ENCODE data around the gene ID2. TPM values are rescaled to one million over a fixed set of nuclear protein-coding genes. Genes with fewer than 3 reads are reported as not detected.

The ID2 gene
- polyA plus RNA-seq, 1 donor from 2014 or later: 71.6 TPM

DNA sequence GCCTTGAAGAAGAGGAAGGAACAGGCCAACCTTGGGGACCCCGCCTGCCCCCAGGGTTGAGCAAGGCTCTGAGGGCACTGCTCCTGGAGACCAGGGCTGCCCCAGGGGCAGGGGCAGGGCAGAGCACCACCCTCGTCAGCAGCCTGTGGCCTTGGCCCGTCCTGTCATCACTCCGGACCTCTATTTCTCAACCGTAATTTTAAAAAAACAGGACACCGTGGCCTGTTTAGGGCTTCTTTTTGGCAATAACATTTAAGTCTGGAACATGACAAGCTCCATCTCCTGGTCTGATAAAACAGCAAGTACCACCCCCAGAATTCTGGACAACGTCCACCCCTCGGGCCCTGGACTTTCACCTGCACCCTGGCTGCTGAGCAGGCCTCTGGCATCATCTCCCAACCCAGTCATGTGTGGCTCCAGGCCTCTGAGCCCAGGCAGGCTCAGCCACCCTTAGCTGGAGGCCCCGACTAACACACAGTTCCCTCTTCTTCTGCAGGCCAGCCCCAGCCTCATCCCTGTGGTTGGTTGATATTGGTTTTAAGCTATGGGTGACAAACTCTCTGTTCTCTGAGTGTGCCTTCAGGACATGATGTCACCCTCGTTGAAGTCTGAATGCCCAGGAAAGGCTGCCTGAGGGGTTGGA, 22.6 kb upstream of the ID2 start:
- TF ChIP-seq TAF1 (IDR thresholded peaks at IDR 0.05; ENCODE audit: low read depth): no peak
- TF ChIP-seq EP300 (conservative IDR thresholded peaks at IDR 0.05; ENCODE audit: poor library complexity, severe bottlenecking): no peak
- TF ChIP-seq, protein P1, sequence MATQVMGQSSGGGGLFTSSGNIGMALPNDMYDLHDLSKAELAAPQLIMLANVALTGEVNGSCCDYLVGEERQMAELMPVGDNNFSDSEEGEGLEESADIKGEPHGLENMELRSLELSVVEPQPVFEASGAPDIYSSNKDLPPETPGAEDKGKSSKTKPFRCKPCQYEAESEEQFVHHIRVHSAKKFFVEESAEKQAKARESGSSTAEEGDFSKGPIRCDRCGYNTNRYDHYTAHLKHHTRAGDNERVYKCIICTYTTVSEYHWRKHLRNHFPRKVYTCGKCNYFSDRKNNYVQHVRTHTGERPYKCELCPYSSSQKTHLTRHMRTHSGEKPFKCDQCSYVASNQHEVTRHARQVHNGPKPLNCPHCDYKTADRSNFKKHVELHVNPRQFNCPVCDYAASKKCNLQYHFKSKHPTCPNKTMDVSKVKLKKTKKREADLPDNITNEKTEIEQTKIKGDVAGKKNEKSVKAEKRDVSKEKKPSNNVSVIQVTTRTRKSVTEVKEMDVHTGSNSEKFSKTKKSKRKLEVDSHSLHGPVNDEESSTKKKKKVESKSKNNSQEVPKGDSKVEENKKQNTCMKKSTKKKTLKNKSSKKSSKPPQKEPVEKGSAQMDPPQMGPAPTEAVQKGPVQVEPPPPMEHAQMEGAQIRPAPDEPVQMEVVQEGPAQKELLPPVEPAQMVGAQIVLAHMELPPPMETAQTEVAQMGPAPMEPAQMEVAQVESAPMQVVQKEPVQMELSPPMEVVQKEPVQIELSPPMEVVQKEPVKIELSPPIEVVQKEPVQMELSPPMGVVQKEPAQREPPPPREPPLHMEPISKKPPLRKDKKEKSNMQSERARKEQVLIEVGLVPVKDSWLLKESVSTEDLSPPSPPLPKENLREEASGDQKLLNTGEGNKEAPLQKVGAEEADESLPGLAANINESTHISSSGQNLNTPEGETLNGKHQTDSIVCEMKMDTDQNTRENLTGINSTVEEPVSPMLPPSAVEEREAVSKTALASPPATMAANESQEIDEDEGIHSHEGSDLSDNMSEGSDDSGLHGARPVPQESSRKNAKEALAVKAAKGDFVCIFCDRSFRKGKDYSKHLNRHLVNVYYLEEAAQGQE (IDR thresholded peaks at IDR 0.05; ENCODE audit: borderline replicate concordance): no peak
- TF ChIP-seq, protein P2, sequence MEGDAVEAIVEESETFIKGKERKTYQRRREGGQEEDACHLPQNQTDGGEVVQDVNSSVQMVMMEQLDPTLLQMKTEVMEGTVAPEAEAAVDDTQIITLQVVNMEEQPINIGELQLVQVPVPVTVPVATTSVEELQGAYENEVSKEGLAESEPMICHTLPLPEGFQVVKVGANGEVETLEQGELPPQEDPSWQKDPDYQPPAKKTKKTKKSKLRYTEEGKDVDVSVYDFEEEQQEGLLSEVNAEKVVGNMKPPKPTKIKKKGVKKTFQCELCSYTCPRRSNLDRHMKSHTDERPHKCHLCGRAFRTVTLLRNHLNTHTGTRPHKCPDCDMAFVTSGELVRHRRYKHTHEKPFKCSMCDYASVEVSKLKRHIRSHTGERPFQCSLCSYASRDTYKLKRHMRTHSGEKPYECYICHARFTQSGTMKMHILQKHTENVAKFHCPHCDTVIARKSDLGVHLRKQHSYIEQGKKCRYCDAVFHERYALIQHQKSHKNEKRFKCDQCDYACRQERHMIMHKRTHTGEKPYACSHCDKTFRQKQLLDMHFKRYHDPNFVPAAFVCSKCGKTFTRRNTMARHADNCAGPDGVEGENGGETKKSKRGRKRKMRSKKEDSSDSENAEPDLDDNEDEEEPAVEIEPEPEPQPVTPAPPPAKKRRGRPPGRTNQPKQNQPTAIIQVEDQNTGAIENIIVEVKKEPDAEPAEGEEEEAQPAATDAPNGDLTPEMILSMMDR (IDR thresholded peaks at IDR 0.05; ENCODE audit: poor library complexity, severe bottlenecking): no peak
- TF ChIP-seq RAD21 (conservative IDR thresholded peaks at IDR 0.05): no peak
- no peak for TF ChIP-seq SMC3 (conservative IDR thresholded peaks at IDR 0.05; ENCODE audit: poor library complexity)
- no peak for TF ChIP-seq MXI1 (conservative IDR thresholded peaks at IDR 0.05; ENCODE audit: poor library complexity, severe bottlenecking)
- no peak for TF ChIP-seq EZH2 (IDR thresholded peaks at IDR 0.05; ENCODE audit: borderline replicate concordance, insufficient read depth, low read length, poor library complexity, severe bottlenecking)
- no peak for TF ChIP-seq POLR2AphosphoS5 (IDR thresholded peaks at IDR 0.05)
- H3F3A ChIP-seq (ENCODE audit: insufficient read depth, low read length, poor library complexity, severe bottlenecking): no peaks in the 10 kb centered on the region
- H3K79me2 ChIP-seq (replicated peaks; ENCODE audit: insufficient read depth, low read length): no peaks in the 10 kb centered on the region
- H3K36me3 ChIP-seq (ENCODE audit: insufficient read depth, low read length): no peaks in the 10 kb centered on the region
- H3K9ac ChIP-seq (ENCODE audit: low read length): no peak overlapping the region
- H3K27me3 ChIP-seq (ENCODE audit: insufficient read depth, low read depth, low read length): no peaks in the 10 kb centered on the region
- H3K4me3 ChIP-seq (ENCODE audit: low read length): no peak overlapping the region
- no peak overlapping the region for H3K4me2 ChIP-seq (ENCODE audit: low read length)
- H3K27ac ChIP-seq (ENCODE audit: low read length): no peak overlapping the region
- no peaks in the 10 kb centered on the region for H3K9me3 ChIP-seq (ENCODE audit: low read length)
- no peaks in the 10 kb centered on the region for H3K9me2 ChIP-seq (ENCODE audit: insufficient read depth, low read length)
- H2AFZ ChIP-seq (ENCODE audit: low read depth, low read length): no peak overlapping the region
- no peaks in the 10 kb centered on the region for H4K20me1 ChIP-seq (ENCODE audit: insufficient read depth)

DNA sequence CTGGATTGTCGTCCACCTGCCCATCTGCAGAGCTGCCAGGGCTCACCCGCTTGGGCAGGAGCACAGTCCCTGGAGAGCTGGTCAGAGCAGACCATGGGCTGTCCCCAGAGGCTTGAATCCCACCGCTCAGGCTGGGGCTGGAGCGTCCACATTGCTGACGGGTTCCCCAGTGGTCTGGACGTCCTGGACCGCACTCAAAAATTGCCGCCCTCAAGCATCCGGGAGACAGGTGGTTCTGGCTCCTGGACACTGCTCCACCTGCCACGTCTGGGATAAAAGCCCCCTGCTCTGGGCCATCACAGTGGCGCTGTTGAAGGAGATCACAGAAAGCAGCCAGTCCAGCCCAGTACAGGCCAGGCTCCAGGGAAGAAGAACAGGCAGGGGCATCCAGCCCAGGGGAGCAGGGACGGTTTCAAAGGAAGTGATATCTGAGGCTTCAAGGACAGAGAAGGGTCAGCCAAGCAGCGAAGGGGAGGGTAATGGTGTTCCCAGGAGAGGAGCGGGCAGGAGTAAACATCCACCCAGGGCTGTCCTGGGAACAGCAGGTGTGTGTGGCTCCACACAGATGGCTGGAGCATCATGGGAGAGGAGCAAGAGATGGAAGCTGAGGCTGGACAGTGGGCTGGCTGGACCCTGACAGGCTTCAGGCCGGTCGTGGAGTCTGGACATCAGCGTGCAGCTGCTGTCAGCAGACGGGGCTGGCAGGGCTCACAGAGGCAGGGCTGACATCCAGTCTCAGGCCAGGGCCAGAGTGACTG, 21.9 kb upstream of the ID2 start:
- H3F3A ChIP-seq (ENCODE audit: insufficient read depth, low read length, poor library complexity, severe bottlenecking): no peaks in the 10 kb centered on the region
- no peaks in the 10 kb centered on the region for H3K9me3 ChIP-seq (ENCODE audit: low read length)
- no peak overlapping the region for H3K4me3 ChIP-seq (ENCODE audit: low read length)
- no peak overlapping the region for H3K27ac ChIP-seq (ENCODE audit: low read length)
- H3K36me3 ChIP-seq (ENCODE audit: insufficient read depth, low read length): no peaks in the 10 kb centered on the region
- H2AFZ ChIP-seq (ENCODE audit: low read depth, low read length): no peak overlapping the region
- no peak for TF ChIP-seq MXI1 (conservative IDR thresholded peaks at IDR 0.05; ENCODE audit: poor library complexity, severe bottlenecking)
- TF ChIP-seq, protein P2 (IDR thresholded peaks at IDR 0.05; ENCODE audit: poor library complexity, severe bottlenecking): no peak
- TF ChIP-seq EP300 (conservative IDR thresholded peaks at IDR 0.05; ENCODE audit: poor library complexity, severe bottlenecking): no peak
- no peak for TF ChIP-seq RAD21 (conservative IDR thresholded peaks at IDR 0.05)
- TF ChIP-seq POLR2AphosphoS5 (IDR thresholded peaks at IDR 0.05): no peak
- TF ChIP-seq SMC3 (conservative IDR thresholded peaks at IDR 0.05; ENCODE audit: poor library complexity): no peak
- TF ChIP-seq, protein P1 (IDR thresholded peaks at IDR 0.05; ENCODE audit: borderline replicate concordance): no peak
- no peak for TF ChIP-seq EZH2 (IDR thresholded peaks at IDR 0.05; ENCODE audit: borderline replicate concordance, insufficient read depth, low read length, poor library complexity, severe bottlenecking)
- TF ChIP-seq TAF1 (IDR thresholded peaks at IDR 0.05; ENCODE audit: low read depth): no peak
- no peaks in the 10 kb centered on the region for H3K9me2 ChIP-seq (ENCODE audit: insufficient read depth, low read length)
- H3K9ac ChIP-seq (ENCODE audit: low read length): no peak overlapping the region
- no peak overlapping the region for H3K4me2 ChIP-seq (ENCODE audit: low read length)
- no peaks in the 10 kb centered on the region for H4K20me1 ChIP-seq (ENCODE audit: insufficient read depth)
- H3K27me3 ChIP-seq (ENCODE audit: insufficient read depth, low read depth, low read length): no peaks in the 10 kb centered on the region
- no peaks in the 10 kb centered on the region for H3K79me2 ChIP-seq (replicated peaks; ENCODE audit: insufficient read depth, low read length)

Measured in neural cell (in vitro differentiated cells).